ENCODE measurements around the gene TMEM9. TPM values are rescaled to one million over a fixed set of nuclear protein-coding genes. Genes with fewer than 3 reads are reported as not detected.

TMEM9 gene
- total RNA-seq, 1 experiment from 2014 or later, result 97.5 TPM

Other genes with a start within 250 kb of the TMEM9 start
- gene KIF21B, start 130.8 kb downstream of the TMEM9 start, total RNA-seq (2014; rRNA removed; shearing (Covaris generic)), result 2.1 and 2.4 TPM in 2 replicates
- gene CACNA1S, start 42.0 kb downstream of the TMEM9 start, total RNA-seq (2014; rRNA removed; shearing (Covaris generic)), result not detected in 2 replicates
- gene ASCL5, start 27.3 kb downstream of the TMEM9 start, total RNA-seq (2014; rRNA removed; shearing (Covaris generic)), result not detected in 2 replicates
- 0.14 TPM in 1 of 2 replicates, not detected in the other for gene IGFN1, start 36.4 kb upstream of the TMEM9 start, total RNA-seq (2014; rRNA removed; shearing (Covaris generic))
- not detected in 2 replicates for gene PKP1, start 129.0 kb upstream of the TMEM9 start, total RNA-seq (2014; rRNA removed; shearing (Covaris generic))
- gene TNNT2, start 223.2 kb upstream of the TMEM9 start, total RNA-seq (2014; rRNA removed; shearing (Covaris generic)), result not detected in 2 replicates
- not detected in 2 replicates for gene LAD1, start 244.8 kb upstream of the TMEM9 start, total RNA-seq (2014; rRNA removed; shearing (Covaris generic))

All from H4 (cell line).